Common myeloid progenitor, CD34-positive (primary cell): ENCODE results near the gene SMIM13.

Experiments
- CTCF ChIA-PET: fragments of 350-600 bp; sonication (Branson Sonifier 250); formaldehyde crosslinking; loops from one replicate; lab custom pipeline; 2021; ENCODE audit warnings: antibody characterized with exemption; lab: Charles Lee
- POLR2A ChIA-PET: fragments of 350-600 bp; sonication (Branson Sonifier 250); formaldehyde crosslinking; loops from one replicate; lab custom pipeline; 2021; ENCODE audit warnings: antibody characterized with exemption; lab: Charles Lee
- DNase-seq, 3 donors: peaks; one replicate each; pipeline versions ENCODE4 v3.0.0 to v3.0.0-alpha.2; 2013
- H3K27ac ChIP-seq, 2 experiments: 1 replicate in 1 of 2; 2 replicates in 1 of 2; pipeline ENCODE4 v1.7.0; 2013; ENCODE audit warnings: inconsistent platforms in 2 of 2, low read length in 2 of 2, mild to moderate bottlenecking in 2 of 2, low read depth in 1 of 2, moderate library complexity in 1 of 2; ENCODE audit not compliant: severe bottlenecking in 2 of 2, insufficient read depth in 1 of 2, poor library complexity in 1 of 2
- H3K27me3 ChIP-seq, 5 experiments: replicated peaks in 2 of 5; 1 replicate in 3 of 5; 2 replicates in 2 of 5; pipeline versions ENCODE4 v1.6.1 to v1.7.0; 2013; ENCODE audit warnings: low read length in 4 of 5, mild to moderate bottlenecking in 2 of 5, moderate library complexity in 2 of 5, inconsistent platforms in 1 of 5; ENCODE audit not compliant: insufficient read depth in 5 of 5, control insufficient read depth in 4 of 5
- H3K36me3 ChIP-seq, 4 experiments: 1 replicate in 2 of 4; 2 replicates in 2 of 4; pipeline versions ENCODE4 v1.6.1 to v1.7.0; 2013; ENCODE audit warnings: low read length in 3 of 4, control low read depth in 1 of 4, mild to moderate bottlenecking in 1 of 4; ENCODE audit not compliant: control insufficient read depth in 4 of 4, insufficient read depth in 4 of 4
- H3K4me1 ChIP-seq, 4 experiments: 1 replicate in 3 of 4; 2 replicates in 1 of 4; pipeline versions ENCODE4 v1.6.1 to v1.7.1; 2013; ENCODE audit warnings: low read length in 3 of 4, mild to moderate bottlenecking in 3 of 4, control low read depth in 1 of 4, inconsistent platforms in 1 of 4, moderate library complexity in 1 of 4; ENCODE audit not compliant: control insufficient read depth in 4 of 4, insufficient read depth in 4 of 4; ENCODE audit errors: control extremely low read depth in 1 of 4
- H3K4me3 ChIP-seq, 7 experiments: 1 replicate in 4 of 7; 2 replicates in 3 of 7; pipeline versions ENCODE4 v1.5.1 to v1.7.0; 2013; ENCODE audit warnings: mild to moderate bottlenecking in 7 of 7, low read length in 6 of 7, moderate library complexity in 6 of 7, inconsistent platforms in 2 of 7, low read depth in 2 of 7, control low read depth in 1 of 7; ENCODE audit not compliant: insufficient read depth in 4 of 7, control insufficient read depth in 1 of 7; ENCODE audit errors: extremely low read depth in 1 of 7
- H3K9me3 ChIP-seq, 5 experiments: 1 replicate in 4 of 5; 2 replicates in 1 of 5; pipeline versions ENCODE4 v1.6.1 to v1.7.1; 2013; ENCODE audit warnings: low read length in 4 of 5, mild to moderate bottlenecking in 2 of 5, inconsistent platforms in 1 of 5, low read depth in 1 of 5, moderate library complexity in 1 of 5; ENCODE audit not compliant: control insufficient read depth in 4 of 5, insufficient read depth in 2 of 5; ENCODE audit errors: control extremely low read depth in 1 of 5
- WGBS: methylation state at CpG from one replicate; pipeline ENCODE4 v1.1.5; 2013; ENCODE audit not compliant: insufficient coverage; 5-methylcytosine and 5-hydroxymethylcytosine counted together

The SMIM13 gene

DNA sequence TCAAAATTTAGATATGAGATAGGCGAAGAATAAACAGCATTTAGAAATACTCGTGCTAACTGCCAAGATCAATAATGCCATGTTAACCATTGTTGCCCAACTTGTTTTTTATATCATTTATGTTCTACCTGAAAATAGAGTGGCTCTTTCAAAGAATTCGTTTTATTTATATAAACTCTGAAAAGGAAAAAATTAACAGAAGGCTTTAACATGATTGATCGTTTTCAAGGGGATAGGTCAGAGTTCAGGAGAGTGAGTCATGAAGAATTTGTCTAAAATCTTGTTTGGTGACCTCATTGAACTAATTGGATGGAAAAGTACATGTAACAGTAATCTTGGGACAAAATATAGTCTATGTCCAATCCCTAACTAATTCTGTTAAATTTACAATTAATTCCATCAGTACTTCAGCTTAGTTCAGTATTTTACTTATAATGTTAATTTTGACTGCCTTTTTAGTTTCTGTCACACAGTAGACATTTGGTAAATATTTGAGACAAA, 38.5 kb upstream of the SMIM13 start:
- ChIA-PET POLR2A (no interaction called here), CTCF (interaction anchor here (0.7 to 2.2 kb wide), 2 partner anchors 10 to 12 kb away, joined by 3 to 7 read pairs; no protein-coding TSS in a partner anchor)
- 100% methylated on average over 1 of the region's 4 CpGs for WGBS
- no peaks in the 10 kb centered on the region for H3K4me1 ChIP-seq
- DNase-seq: no peak
- no peak overlapping the region for H3K4me3 ChIP-seq
- H3K9me3 ChIP-seq: no peaks in the 10 kb centered on the region
- peaks cover 0 to 11% (median 3%) of the 10 kb centered on the region in 5 experiments for H3K27me3 ChIP-seq
- H3K27ac ChIP-seq: no peak overlapping the region
- no peaks in the 10 kb centered on the region for H3K36me3 ChIP-seq

DNA sequence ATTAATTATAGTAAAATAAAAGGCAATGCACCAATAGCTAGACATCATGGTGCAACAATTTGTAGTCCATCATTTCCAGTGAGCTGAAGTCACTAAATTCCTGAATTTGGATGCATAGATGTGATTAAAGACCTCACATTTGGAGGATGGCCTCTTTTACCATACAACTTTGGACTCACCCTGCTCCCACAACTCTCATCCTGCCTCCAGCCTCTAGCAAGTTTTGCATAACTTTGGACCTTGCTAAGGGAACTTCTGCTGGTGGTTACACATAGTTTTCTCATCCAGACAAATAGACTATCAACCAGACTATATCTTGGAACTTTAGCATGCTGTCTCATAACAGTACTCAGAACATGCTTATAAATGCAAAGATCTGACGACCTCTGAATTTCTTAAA, 36.8 kb upstream of the SMIM13 start:
- CTCF ChIA-PET: interaction anchor here (1.1 to 1.3 kb wide), 4 partner anchors 10 to 105 kb away, joined by 3 to 6 read pairs (median 4); no protein-coding TSS in a partner anchor
- Histone ChIP-seq H3K4me1 (no peaks in the 10 kb centered on the region), H3K4me3 (no peak overlapping the region), H3K27me3 (peaks cover 0 to 2% (median 0%) of the 10 kb centered on the region in 5 experiments), H3K9me3 (no peaks in the 10 kb centered on the region), H3K27ac (no peak overlapping the region), H3K36me3 (no peaks in the 10 kb centered on the region)
- WGBS: no CpG with 5 or more reads among the region's 1 CpG
- DNase-seq: no peak
- POLR2A ChIA-PET: no interaction called here

GRCh38 chr6:11058406-11058805, 35.2 kb upstream of the SMIM13 start:
- ChIA-PET POLR2A (no interaction called here), CTCF (no interaction called here)
- Histone ChIP-seq H3K27me3 (peaks cover 0 to 2% (median 0%) of the 10 kb centered on the region in 5 experiments), H3K4me1 (no peaks in the 10 kb centered on the region), H3K36me3 (no peaks in the 10 kb centered on the region), H3K9me3 (no peaks in the 10 kb centered on the region), H3K4me3 (no peak overlapping the region), H3K27ac (no peak overlapping the region)
- DNase-seq: no peak
- WGBS: 95% methylated on average over 4 of the region's 5 CpGs

DNA sequence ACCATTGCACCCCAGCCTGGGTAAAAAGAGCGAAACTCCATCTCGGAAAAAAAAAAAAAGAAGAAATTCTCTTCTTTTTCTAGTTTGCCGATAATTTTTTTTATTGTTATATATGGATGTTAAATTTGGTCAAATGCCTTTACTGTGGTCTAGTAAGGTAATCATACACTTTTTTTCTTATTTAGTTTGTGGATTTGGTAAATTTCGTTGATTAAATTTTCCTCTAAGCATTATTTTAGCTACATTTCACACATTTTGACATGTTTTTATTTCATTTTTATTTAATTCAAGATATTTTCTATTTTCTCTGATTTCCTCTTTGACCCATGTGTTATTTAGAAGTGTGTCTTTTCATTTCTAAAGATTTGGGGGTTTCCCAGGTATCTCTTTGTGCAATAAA, 31.6 kb upstream of the SMIM13 start:
- DNase-seq: no peak
- H3K36me3 ChIP-seq: no peaks in the 10 kb centered on the region
- POLR2A ChIA-PET: no interaction called here
- no peaks in the 10 kb centered on the region for H3K4me1 ChIP-seq
- peaks cover 0 to 1% (median 0%) of the 10 kb centered on the region in 5 experiments for H3K27me3 ChIP-seq
- no peak overlapping the region for H3K27ac ChIP-seq
- no peaks in the 10 kb centered on the region for H3K9me3 ChIP-seq
- WGBS: no CpG with 5 or more reads among the region's 4 CpGs
- H3K4me3 ChIP-seq: no peak overlapping the region
- CTCF ChIA-PET: interaction anchor here (0.7 to 1.3 kb wide), 2 partner anchors 16 to 29 kb away, joined by 3 to 4 read pairs; no protein-coding TSS in a partner anchor

- POLR2A ChIA-PET: no interaction called here
- WGBS: no CpG with 5 or more reads among the region's 2 CpGs
- Histone ChIP-seq H3K9me3 (no peaks in the 10 kb centered on the region), H3K27ac (no peak overlapping the region), H3K4me1 (no peaks in the 10 kb centered on the region), H3K4me3 (no peak overlapping the region), H3K27me3 (peaks cover 0 to 1% (median 0%) of the 10 kb centered on the region in 5 experiments), H3K36me3 (no peaks in the 10 kb centered on the region)
- CTCF ChIA-PET: interaction anchor here (0.7 kb wide), 1 partner anchor 28 kb away, joined by 3 read pairs; no protein-coding TSS in a partner anchor
- DNase-seq: no peak
These were observed 30.9 kb upstream of the SMIM13 start for GRCh38 chr6:11062715-11063114.

GRCh38 chr6:11064836-11065235, 28.8 kb upstream of the SMIM13 start:
- Histone ChIP-seq H3K4me1 (no peaks in the 10 kb centered on the region), H3K4me3 (no peak overlapping the region), H3K36me3 (no peaks in the 10 kb centered on the region), H3K9me3 (no peaks in the 10 kb centered on the region), H3K27me3 (peaks cover 0 to 1% (median 0%) of the 10 kb centered on the region in 5 experiments), H3K27ac (no peak overlapping the region)
- CTCF ChIA-PET: interaction anchor here (1.0 to 1.9 kb wide), 5 partner anchors 10 to 28 kb away, joined by 3 to 7 read pairs (median 4); partner anchors contain the start of gene SMIM13
- WGBS: 79% methylated on average over 2 of the region's 3 CpGs
- no peak for DNase-seq
- POLR2A ChIA-PET: no interaction called here

- WGBS: 100% methylated on average over 4 of the region's 6 CpGs
- Histone ChIP-seq H3K27ac (no peak overlapping the region), H3K4me1 (no peaks in the 10 kb centered on the region), H3K36me3 (no peaks in the 10 kb centered on the region), H3K9me3 (no peaks in the 10 kb centered on the region), H3K27me3 (peaks cover 0 to 1% (median 0%) of the 10 kb centered on the region in 5 experiments), H3K4me3 (no peak overlapping the region)
- DNase-seq: no peak
- CTCF ChIA-PET: interaction anchor here (0.8 to 2.7 kb wide), 8 partner anchors 9 to 430 kb away, joined by 3 to 14 read pairs (median 4); partner anchors contain the start of gene SMIM13
- POLR2A ChIA-PET: no interaction called here
These were observed 28.0 kb upstream of the SMIM13 start for GRCh38 chr6:11065436-11066202.
